ENCODE data around the gene LMOD3.

LMOD3 gene

GRCh38 chr3:69090021-69090420 is 32.4 kb downstream of the LMOD3 start:
- no peak for DNase-seq

DNA sequence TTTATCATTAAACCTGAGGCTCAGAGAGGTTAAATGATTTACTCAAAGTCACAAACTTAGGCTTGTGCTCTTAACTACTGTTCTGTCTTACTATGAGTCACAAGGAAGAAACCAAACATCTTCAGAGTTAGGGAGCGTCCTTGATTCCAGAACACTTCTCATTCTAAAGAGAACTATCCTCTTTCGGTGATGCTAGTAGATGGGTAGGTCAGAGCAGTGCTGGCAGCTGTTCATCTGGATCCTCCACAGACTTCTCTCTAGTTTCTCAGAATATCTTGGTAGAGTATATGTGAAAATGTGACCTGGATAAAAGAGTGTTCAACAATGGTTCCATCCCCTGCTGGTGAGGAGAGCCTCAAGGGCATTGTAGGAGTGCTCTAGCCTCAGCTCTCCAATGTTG is 34.3 kb downstream of the LMOD3 start:
- DNase-seq = no peak

DNA sequence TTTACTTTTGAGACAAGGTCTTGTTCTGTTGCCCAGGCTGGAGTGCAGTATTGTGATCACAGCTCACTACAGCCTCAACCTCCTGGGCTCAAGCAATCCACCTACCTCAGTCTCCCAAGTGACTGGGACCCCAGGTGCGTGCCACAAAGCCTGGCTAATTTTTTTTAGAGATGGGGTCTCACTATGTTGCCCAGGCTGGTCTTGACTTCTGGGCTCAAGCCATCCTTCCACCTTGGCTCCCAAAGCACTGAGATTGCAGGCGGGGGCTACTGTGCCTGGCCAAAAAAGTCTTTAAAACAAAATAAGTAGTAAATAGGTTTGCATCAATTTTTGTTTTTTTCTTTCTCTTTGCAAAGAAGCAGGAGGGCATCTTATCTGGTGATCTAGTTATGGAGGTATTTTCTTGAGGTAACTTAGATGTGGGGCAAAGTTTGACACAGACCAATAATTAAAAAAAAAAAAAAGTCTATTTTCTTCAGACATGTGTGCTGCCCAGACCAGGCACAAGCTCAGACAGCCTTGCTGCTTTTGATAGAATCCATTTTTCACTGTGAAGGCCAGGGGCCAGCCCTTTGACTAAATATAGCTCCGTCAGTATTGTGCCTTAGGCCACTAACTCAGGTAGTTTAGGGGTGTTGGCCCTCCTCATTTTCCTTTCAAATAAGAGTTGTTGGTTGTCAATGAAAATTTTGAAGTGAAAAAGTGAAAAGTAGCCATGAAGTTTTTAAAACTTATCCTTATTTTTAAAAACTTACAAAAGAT is 35.2 kb downstream of the LMOD3 start:
- no peak for DNase-seq

GRCh38 chr3:69085833-69086722 is 36.3 kb downstream of the LMOD3 start:
- DNase-seq = peak; percentile 56

DNA sequence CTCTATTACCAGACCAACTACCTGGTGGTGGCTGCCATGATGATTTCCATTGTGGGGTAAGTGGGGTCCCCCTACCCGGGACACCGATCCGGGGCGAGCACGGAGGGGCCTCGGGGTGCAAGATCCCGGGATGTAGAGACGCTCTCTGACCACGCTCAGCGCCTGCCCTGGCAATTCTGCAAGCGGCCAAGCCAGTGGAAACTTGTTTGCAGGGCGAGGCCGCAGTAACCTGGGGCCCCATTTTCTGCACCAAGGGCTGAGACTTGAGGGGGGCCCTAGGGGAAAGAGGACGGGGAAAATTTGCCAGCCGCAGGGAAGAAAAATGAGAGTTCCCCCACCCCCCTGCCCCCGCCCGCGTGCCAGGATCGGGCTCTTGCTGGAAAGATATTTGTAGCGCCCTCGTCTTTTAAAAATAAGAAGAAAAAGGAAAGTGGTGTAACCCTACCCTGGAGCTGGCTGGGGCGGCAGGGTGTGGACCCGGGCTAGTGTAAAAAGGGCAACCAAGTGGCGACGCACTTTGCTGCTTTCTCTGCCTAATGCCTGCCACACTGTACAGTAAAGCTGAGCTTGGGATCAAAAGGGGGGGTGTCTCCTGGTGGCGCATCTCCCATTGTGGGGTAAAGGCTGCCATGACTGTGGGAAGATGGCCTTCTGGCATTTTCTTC is 37.1 kb downstream of the LMOD3 start:
- no peak for DNase-seq

GRCh38 chr3:69084326-69085167 is 37.8 kb downstream of the LMOD3 start, which contains the start of gene ARL6IP5:
Gene ARL6IP5, plus strand, starts transcription at chr3:69084937. Its CDS starts 111 bp downstream, at chr3:69085048.
- DNase-seq = peak; percentile 81

DNA sequence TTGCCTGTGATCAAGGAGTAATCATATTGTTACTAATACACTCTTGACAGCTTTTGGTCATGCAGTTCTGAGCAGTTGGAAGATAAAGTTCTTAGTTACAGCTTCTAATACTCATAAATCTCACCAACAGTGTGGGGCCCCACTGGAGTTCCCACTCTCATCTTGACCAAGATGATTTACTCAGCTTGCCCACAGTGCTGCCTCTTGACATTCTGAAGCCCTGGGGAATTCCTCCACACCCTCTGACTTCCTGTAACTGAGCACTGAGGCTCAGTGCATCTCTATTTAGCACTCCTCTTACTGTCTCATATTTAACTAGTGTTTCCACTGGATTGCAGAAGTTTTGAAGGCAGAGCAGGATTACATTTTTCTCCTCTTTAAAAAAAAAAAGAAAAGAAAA is 39.6 kb downstream of the LMOD3 start:
- no peak for DNase-seq

DNA sequence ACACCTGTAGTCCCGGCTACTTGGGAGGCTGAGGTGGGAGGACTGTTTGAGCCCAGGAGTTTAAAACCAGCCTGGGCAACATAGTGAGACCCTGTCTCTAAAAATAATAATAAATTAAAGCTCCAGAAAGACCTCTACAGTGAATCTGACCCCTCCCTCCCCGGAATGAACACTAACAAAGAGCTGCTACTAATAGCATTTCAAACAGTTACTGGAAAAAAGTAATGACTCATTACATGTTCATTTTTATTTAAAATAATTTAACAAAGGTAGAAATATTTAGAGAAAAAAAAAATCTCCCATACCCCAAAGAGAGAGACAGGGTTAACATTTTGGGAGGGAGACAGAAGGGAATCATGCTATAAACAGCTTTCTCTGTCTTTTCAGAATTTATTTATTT is 40.0 kb downstream of the LMOD3 start:
- no peak for DNase-seq

GRCh38 chr3:69081583-69082262 is 40.7 kb downstream of the LMOD3 start:
- peak; percentile 75 for DNase-seq

DNA sequence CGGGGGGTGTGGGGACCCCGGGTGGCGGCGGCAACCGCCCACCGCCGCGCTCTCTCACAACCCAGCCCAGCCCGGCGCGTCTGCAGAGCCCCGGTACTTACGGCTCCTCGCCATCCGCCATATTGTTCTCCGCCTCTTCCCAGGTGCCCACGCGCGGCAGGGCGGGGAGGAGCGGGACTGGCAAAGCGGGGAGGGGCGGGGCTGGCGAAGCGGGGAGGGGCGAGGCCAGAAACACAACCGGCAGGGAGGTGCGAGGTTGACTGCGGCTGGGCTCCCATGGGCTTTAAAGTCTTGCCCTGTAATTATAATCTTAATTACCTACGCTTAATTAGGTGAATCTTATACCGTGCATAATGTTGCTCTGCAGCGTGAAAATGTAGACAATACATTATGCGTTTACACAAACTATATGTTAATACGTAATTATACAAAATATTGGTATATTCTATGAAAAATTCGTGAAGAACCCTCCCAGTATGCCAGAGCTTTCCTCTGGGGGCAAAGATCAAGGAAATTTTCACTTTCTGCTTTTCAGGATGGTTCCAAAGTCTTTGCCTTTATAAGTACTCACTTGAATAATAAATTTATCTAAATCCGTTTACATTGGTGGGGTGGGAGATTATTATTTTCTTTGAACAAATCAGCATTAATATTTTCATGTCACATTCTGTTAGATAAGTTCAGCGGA is 42.0 kb downstream of the LMOD3 start, which contains the start of gene UBA3:
Gene UBA3 (minus strand): TSS at position 133 of the 688 bp plus-strand sequence. CDS start 12 bp downstream, at position 121.
- DNase-seq = peak; percentile 48

- no peak for DNase-seq
Measured at GRCh38 chr3:69079269-69080159, 42.9 kb downstream of the LMOD3 start.

DNA sequence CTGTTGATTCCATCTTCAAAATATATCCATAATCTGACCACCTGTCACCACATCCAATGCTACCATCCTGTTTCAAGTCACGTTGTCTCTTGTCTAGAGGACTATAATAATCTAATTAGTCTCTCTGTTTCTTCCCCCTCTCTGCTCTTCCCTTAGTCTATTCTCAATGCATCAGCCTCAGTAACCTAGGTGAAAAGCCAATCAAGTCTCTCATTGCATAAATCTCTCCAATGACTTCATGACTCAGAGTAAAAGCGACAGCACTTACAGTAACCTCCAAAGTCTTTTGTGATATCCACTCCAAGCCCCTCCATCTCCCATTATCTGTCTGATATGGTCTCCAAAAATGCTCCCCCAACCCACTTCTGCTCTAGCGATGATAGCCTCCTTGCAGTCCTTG is 49.5 kb downstream of the LMOD3 start:
- no peak for DNase-seq

DNA sequence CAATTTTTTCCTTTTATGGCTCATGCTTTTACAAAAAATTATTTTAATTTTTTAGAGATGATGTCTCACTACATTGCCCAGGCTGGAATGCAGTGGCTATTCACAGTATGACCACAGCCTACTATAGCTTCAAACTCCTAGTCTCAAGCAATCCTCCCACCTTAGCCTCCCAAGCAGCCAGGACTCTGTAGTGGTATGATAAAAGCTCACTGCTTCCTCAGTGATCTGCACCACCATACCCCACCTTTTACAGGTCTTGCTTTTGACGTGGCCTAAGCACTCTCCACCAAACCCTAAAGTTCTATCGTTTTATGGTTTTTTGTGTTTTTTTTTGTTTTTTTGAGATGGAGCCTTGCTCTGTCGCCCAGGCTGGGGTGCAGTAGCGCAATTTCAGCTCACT is 56.3 kb downstream of the LMOD3 start:
- DNase-seq = no peak

GRCh38 chr3:69065318-69065964 is 57.0 kb downstream of the LMOD3 start:
- DNase-seq = no peak

GRCh38 chr3:69063636-69064035 is 58.8 kb downstream of the LMOD3 start:
- no peak for DNase-seq

DNA sequence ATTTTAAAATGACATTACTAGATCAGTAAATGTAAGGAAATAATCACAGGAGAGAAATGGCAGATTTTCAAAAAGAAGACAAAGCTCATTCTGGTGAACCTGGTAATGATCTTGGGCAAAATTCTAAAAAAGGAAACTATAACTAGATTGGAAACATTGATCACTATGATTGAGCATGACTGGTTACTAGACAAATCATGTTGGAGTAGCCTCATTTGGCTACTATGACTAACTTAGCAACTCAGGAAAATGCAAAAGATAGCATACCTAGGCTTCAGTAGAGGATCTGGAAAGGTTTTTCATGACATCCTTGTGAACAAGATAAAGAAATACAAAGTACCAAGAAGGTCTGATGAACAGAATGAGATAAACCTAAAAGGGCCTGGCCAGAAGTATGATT is 62.7 kb downstream of the LMOD3 start:
- DNase-seq = no peak

DNA sequence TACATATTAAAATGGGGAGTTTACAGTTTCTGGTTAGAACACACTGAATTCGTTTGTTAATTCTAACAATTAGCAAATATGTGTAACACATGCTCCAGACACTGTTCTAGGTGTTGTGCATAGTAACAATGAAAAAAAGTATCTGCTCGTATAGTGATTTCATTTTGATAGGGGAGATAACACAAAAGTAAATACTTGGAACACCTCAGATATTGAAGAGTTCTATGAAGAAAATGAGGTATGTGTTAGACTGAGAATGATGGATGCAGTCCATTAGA is 63.5 kb downstream of the LMOD3 start:
- no peak for DNase-seq

DNA sequence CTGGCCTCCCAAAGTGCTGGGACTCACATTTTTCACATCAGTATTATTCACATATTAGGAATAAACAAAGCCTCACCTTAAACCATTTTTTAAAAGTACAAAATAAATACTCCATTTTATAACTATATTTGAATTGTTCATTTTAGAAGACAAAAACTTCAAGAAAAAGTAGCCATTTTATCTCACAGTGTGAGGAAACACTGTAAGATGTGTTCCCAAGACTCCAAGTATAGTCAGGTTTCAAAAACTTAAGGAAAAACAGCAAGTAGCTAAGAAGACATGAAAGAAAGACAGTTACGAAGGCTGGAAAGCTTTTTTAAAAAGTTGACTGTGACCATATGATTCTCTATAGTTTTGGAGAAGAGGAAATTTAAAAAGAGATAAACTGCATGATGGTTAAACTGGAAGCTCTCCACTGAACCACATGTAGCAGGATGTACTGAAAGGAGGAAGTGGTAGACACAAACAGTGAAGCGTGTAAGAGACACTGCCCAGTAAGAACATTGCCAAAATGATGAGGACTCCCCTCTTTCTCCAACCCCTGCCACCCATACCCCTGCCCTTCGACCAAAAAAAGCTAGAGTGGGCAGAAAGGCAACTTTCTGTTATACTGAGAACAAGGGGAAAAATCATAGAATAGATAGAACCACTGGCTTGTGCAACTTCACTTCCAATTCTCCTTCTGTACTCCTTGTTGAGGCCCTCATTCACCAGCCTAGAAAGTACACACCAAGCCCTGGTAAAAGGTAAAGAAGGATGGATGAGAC is 64.0 kb downstream of the LMOD3 start:
- DNase-seq = no peak
